Measurements from ENCODE around the gene MT1H. TPM values are rescaled to one million over a fixed set of nuclear protein-coding genes. Genes with fewer than 3 reads are reported as not detected.

The MT1H gene
- polyA plus RNA-seq, 1 donor (not counting 4 experiments of a cell fraction or from before 2014, with no cell fraction given) = 0.79 TPM

DNA sequence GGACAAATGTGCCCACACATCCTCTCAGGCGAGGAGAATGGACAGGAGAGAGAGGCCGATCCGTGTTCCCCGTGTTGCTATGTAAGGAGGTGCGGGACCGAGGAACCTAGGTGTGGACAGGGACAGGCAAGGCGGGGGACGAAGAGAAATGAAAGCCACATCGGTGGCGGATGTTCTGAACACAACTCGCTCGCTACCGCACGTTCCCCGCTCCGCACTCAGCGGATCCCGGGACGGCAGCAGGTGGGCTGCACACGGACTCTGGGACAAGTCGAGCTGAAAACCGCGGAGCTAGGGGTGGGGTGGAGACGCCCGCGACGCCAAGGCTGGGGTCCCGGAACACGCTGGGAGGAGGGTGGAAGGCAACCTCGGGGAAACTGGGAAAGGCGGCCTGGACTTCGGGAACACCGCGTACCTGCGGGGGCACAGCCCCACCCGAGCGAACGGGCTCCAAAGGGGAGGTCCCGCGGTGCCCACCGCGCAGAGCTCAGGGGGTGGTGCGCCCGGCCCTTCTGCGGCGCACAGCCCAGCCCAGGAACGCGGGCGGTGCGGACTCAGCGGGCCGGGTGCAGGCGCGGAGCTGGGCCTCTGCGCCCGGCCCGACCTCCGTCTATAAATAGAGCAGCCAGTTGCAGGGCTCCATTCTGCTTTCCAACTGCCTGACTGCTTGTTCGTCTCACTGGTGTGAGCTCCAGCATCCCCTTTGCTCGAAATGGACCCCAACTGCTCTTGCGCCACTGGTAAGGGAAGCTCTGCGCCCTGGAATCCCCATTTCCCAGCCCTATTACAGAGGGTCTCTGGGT lies 44.3 kb upstream of the MT1H start, which contains the start of gene MT1E:
Gene MT1E (plus strand): TSS at position 642 of the 803 bp plus-strand sequence. CDS start 71 bp downstream, at position 713.
- TF ChIP-seq, protein P1, sequence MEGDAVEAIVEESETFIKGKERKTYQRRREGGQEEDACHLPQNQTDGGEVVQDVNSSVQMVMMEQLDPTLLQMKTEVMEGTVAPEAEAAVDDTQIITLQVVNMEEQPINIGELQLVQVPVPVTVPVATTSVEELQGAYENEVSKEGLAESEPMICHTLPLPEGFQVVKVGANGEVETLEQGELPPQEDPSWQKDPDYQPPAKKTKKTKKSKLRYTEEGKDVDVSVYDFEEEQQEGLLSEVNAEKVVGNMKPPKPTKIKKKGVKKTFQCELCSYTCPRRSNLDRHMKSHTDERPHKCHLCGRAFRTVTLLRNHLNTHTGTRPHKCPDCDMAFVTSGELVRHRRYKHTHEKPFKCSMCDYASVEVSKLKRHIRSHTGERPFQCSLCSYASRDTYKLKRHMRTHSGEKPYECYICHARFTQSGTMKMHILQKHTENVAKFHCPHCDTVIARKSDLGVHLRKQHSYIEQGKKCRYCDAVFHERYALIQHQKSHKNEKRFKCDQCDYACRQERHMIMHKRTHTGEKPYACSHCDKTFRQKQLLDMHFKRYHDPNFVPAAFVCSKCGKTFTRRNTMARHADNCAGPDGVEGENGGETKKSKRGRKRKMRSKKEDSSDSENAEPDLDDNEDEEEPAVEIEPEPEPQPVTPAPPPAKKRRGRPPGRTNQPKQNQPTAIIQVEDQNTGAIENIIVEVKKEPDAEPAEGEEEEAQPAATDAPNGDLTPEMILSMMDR (optimal IDR thresholded peaks at IDR 0.05 in 1 of 3, IDR thresholded peaks at IDR 0.05 in 1 of 3, conservative IDR thresholded peaks at IDR 0.05 in 1 of 3; ENCODE audit: extremely low read depth in 1 of 3, insufficient read depth in 2 of 3, low read length in 3 of 3) = no peak
- TF ChIP-seq EZH2 (IDR thresholded peaks at IDR 0.05; ENCODE audit: low read length) = no peak
- no peaks in the 10 kb centered on the region for H3K9me1 ChIP-seq (ENCODE audit: control insufficient read depth, extremely low read depth, insufficient read depth, low read length)
- H3K27me3 ChIP-seq (ENCODE audit: control insufficient read depth, extremely low read depth, insufficient read depth, low read length) = no peaks in the 10 kb centered on the region
- H3K79me2 ChIP-seq (ENCODE audit: control insufficient read depth, insufficient read depth, low read length) = peaks cover 9% of the 10 kb centered on the region
- H2AFZ ChIP-seq (ENCODE audit: control insufficient read depth, low read length) = peak within 1 kb of the TSS; percentile 69
- H3K4me2 ChIP-seq (ENCODE audit: control insufficient read depth, extremely low read depth, insufficient read depth, low read depth, low read length) = peak within 1 kb of the TSS; percentile 91
- DNase-seq (ENCODE audit: low read depth, low spot score) (no peak), FAIRE-seq (no peak)
- dilution Hi-C loops (cut with MboI; ENCODE audit: extremely low pct_ligation_motif_present, low sequenced_read_pairs) = no loop called here
- no peaks in the 10 kb centered on the region for H3K36me3 ChIP-seq (ENCODE audit: control insufficient read depth in 2 of 2, extremely low read depth in 1 of 2, insufficient read depth in 2 of 2, low read length in 2 of 2)
- no peaks in the 10 kb centered on the region for H3K9me3 ChIP-seq (ENCODE audit: control insufficient read depth, low read depth, low read length)
- peak within 1 kb of the TSS; percentile 45 to 78 (median 67) for H3K4me3 ChIP-seq (ENCODE audit: control insufficient read depth in 2 of 3, extremely low read depth in 1 of 3, insufficient read depth in 2 of 3, low read depth in 1 of 3, low read length in 3 of 3)
- H4K20me1 ChIP-seq (ENCODE audit: control insufficient read depth, extremely low read depth, insufficient read depth, low read length) = peaks cover 3% of the 10 kb centered on the region
- H3K9ac ChIP-seq (ENCODE audit: control insufficient read depth, extremely low read depth, insufficient read depth, low read length) = peak within 1 kb of the TSS; percentile 69
- peaks cover 10% of the 10 kb centered on the region for H3K4me1 ChIP-seq (ENCODE audit: control insufficient read depth, extremely low read depth, insufficient read depth, low read length)
- peak within 1 kb of the TSS; percentile 57 for H3K27ac ChIP-seq (ENCODE audit: control insufficient read depth, insufficient read depth, low read length)

DNA sequence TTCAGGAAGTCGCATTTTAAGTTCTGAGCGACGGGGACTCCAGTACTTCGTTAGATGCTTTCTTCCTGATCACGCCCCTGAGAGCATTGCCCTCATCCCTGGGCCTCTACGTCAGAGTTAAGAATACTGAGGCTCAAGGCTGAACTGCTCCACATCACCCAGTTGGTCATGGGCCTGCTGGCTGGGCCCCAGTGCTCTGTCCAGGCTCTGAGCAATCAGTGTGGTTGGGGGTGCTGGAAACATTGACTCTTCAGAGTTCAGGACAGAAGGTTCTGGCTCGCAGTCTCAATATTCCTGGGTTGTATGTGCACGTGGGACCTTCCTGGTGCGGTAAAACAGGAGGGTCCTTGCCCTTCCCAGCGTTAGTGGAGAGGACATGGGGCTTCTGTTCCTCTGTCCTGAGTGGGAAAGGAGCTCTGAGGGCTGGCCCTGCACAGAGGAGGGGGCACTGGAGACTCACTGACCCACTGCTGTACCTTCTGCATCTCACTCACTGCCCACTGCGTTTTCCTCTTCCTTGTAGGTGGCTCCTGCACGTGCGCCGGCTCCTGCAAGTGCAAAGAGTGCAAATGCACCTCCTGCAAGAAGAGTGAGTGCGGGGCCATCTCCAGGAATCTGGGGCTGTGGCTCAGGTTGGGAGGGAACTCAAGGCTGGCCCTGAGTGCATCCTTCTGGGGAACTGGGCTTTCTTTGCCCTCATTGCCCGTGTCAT lies 43.5 kb upstream of the MT1H start:
- Histone ChIP-seq H3K79me2 (ENCODE audit: control insufficient read depth, insufficient read depth, low read length) (peaks cover 9% of the 10 kb centered on the region), H3K36me3 (ENCODE audit: control insufficient read depth in 2 of 2, extremely low read depth in 1 of 2, insufficient read depth in 2 of 2, low read length in 2 of 2) (no peaks in the 10 kb centered on the region), H3K9me1 (ENCODE audit: control insufficient read depth, extremely low read depth, insufficient read depth, low read length) (no peaks in the 10 kb centered on the region), H3K4me3 (ENCODE audit: control insufficient read depth in 2 of 3, extremely low read depth in 1 of 3, insufficient read depth in 2 of 3, low read depth in 1 of 3, low read length in 3 of 3) (peak overlapping the region; percentile 45 to 78 (median 67)), H3K27ac (ENCODE audit: control insufficient read depth, insufficient read depth, low read length) (peak overlapping the region; percentile 57), H4K20me1 (ENCODE audit: control insufficient read depth, extremely low read depth, insufficient read depth, low read length) (peaks cover 3% of the 10 kb centered on the region), H3K27me3 (ENCODE audit: control insufficient read depth, extremely low read depth, insufficient read depth, low read length) (no peaks in the 10 kb centered on the region), H3K9me3 (ENCODE audit: control insufficient read depth, low read depth, low read length) (no peaks in the 10 kb centered on the region), H3K9ac (ENCODE audit: control insufficient read depth, extremely low read depth, insufficient read depth, low read length) (peak overlapping the region; percentile 69), H3K4me2 (ENCODE audit: control insufficient read depth, extremely low read depth, insufficient read depth, low read depth, low read length) (peak overlapping the region; percentile 91), H2AFZ (ENCODE audit: control insufficient read depth, low read length) (no peak overlapping the region), H3K4me1 (ENCODE audit: control insufficient read depth, extremely low read depth, insufficient read depth, low read length) (peaks cover 10% of the 10 kb centered on the region)
- FAIRE-seq = no peak
- no peak for DNase-seq (ENCODE audit: low read depth, low spot score)
- dilution Hi-C loops (cut with MboI; ENCODE audit: extremely low pct_ligation_motif_present, low sequenced_read_pairs) = no loop called here
- TF ChIP-seq, protein P1 (optimal IDR thresholded peaks at IDR 0.05 in 1 of 3, IDR thresholded peaks at IDR 0.05 in 1 of 3, conservative IDR thresholded peaks at IDR 0.05 in 1 of 3; ENCODE audit: extremely low read depth in 1 of 3, insufficient read depth in 2 of 3, low read length in 3 of 3) = no peak
- TF ChIP-seq EZH2 (IDR thresholded peaks at IDR 0.05; ENCODE audit: low read length) = no peak
